ENCODE data around the gene PLA2G4F. TPM values are rescaled to one million over a fixed set of nuclear protein-coding genes. Genes with fewer than 3 reads are reported as not detected.

PLA2G4F gene
- total RNA-seq, 1 experiment from 2014 or later = 0.05 TPM

DNA sequence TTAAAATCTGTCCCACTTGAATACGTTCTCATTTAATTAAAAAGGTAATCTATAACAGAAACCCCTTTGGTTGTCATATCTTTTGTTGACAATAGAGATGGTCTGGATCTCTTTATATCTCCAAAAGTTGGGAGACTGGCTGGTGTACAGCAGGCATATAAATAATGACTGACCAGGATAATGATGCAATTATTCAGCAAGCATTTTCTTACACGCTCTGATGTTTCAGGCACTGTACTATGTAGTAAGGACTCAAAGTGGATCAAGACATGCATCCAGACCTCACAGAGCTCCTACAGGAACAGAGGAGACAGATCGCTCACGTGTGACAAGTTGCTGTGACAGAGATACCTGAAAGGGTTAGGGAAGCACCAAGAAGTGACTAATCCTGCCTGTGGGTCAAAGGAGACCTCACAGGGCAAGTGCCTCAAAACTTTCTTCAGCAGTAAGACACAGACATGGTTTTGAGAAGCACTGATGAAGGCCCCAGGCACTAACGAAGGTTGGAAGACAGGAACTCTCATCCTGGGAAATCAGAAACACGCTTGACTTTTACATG lies 26.0 kb upstream of the PLA2G4F start:
- Histone ChIP-seq H3K27ac (ENCODE audit: low read depth, low read length) (no peak overlapping the region), H3K4me1 (ENCODE audit: control insufficient read depth in 1 of 2, insufficient read depth in 2 of 2, low read length in 2 of 2) (no peaks in the 10 kb centered on the region), H3K27me3 (ENCODE audit: insufficient read depth, low read length) (no peaks in the 10 kb centered on the region), H3K4me3 (replicated peaks in 1 of 2; ENCODE audit: low read depth in 1 of 2, low read length in 2 of 2) (no peak overlapping the region), H3K79me2 (ENCODE audit: insufficient read depth, low read length) (no peaks in the 10 kb centered on the region), H3K36me3 (ENCODE audit: control insufficient read depth in 1 of 2, insufficient read depth in 2 of 2, low read length in 2 of 2) (peaks cover 11 to 27% of the 10 kb centered on the region in 2 experiments; a peak in 3 of 4 replicates), H3K9ac (ENCODE audit: low read length) (no peak overlapping the region), H2AFZ (ENCODE audit: low read depth, low read length, poor library complexity, severe bottlenecking) (no peak overlapping the region), H3K4me2 (ENCODE audit: low read length) (no peak overlapping the region), H3K9me3 (ENCODE audit: control insufficient read depth in 1 of 2, insufficient read depth in 1 of 2, low read depth in 1 of 2, low read length in 2 of 2) (no peaks in the 10 kb centered on the region), H3K9me2 (ENCODE audit: insufficient read depth) (no peaks in the 10 kb centered on the region), H4K20me1 (ENCODE audit: insufficient read depth) (no peaks in the 10 kb centered on the region)
- intact Hi-C loops (cut with micrococcal nuclease) = no loop called here
- ATAC-seq (no peak), DNase-seq (ENCODE audit: low read depth, low spot score) (no peak)
- POLR2A ChIA-PET = no interaction called here
- BruUV-seq (replicated peaks) = no TSS peak
- CTCF ChIA-PET = no interaction called here
- RAD21 ChIA-PET (ENCODE audit: low non-redundant PET in 1 of 2, low total read pairs in 2 of 2, uncharacterized antibody in 2 of 2, unreplicated experiment in 2 of 2) = no interaction called here
- TF ChIP-seq EZH2 (IDR thresholded peaks at IDR 0.05) = no peak
- no peak for TF ChIP-seq CEBPB (IDR thresholded peaks at IDR 0.05; ENCODE audit: low read depth)
- TF ChIP-seq, protein P1, sequence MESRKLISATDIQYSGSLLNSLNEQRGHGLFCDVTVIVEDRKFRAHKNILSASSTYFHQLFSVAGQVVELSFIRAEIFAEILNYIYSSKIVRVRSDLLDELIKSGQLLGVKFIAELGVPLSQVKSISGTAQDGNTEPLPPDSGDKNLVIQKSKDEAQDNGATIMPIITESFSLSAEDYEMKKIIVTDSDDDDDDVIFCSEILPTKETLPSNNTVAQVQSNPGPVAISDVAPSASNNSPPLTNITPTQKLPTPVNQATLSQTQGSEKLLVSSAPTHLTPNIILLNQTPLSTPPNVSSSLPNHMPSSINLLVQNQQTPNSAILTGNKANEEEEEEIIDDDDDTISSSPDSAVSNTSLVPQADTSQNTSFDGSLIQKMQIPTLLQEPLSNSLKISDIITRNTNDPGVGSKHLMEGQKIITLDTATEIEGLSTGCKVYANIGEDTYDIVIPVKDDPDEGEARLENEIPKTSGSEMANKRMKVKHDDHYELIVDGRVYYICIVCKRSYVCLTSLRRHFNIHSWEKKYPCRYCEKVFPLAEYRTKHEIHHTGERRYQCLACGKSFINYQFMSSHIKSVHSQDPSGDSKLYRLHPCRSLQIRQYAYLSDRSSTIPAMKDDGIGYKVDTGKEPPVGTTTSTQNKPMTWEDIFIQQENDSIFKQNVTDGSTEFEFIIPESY (IDR thresholded peaks at IDR 0.05; ENCODE audit: extremely low read depth, insufficient replicate concordance, low read length) = no peak

DNA sequence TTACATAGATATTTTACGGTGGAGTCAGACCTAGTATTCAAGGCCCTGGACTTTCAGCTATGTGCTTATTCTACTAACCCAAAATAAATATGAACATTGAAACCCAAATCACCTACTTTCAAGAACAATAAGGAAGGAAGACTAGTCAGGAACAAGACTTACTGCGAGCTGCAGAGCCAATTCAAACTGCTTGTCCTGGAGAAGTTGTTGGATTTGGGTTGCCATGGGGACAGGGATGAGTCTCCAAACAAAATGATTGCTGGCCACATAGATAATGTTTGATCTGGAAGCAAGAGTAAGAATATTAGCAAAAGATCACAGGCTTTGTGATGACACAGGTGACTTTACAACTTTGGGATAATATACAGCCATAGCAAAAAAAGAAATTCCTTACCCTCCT lies 21.6 kb upstream of the PLA2G4F start:
- POLR2A ChIA-PET = no interaction called here
- DNase-seq (ENCODE audit: low read depth, low spot score) = no peak
- H3K27ac ChIP-seq (ENCODE audit: low read depth, low read length) = no peak overlapping the region
- H3K9ac ChIP-seq (ENCODE audit: low read length) = no peak overlapping the region
- H3K4me1 ChIP-seq (ENCODE audit: control insufficient read depth in 1 of 2, insufficient read depth in 2 of 2, low read length in 2 of 2) = no peaks in the 10 kb centered on the region
- no peaks in the 10 kb centered on the region for H3K79me2 ChIP-seq (ENCODE audit: insufficient read depth, low read length)
- intact Hi-C loops (cut with micrococcal nuclease) = no loop called here
- H2AFZ ChIP-seq (ENCODE audit: low read depth, low read length, poor library complexity, severe bottlenecking) = no peak overlapping the region
- no peaks in the 10 kb centered on the region for H4K20me1 ChIP-seq (ENCODE audit: insufficient read depth)
- peaks cover 0 to 19% of the 10 kb centered on the region in 2 experiments; a peak in 3 of 4 replicates for H3K36me3 ChIP-seq (ENCODE audit: control insufficient read depth in 1 of 2, insufficient read depth in 2 of 2, low read length in 2 of 2)
- CTCF ChIA-PET = no interaction called here
- no peak overlapping the region for H3K4me2 ChIP-seq (ENCODE audit: low read length)
- no peaks in the 10 kb centered on the region for H3K9me3 ChIP-seq (ENCODE audit: control insufficient read depth in 1 of 2, insufficient read depth in 1 of 2, low read depth in 1 of 2, low read length in 2 of 2)
- RAD21 ChIA-PET (ENCODE audit: low non-redundant PET in 1 of 2, low total read pairs in 2 of 2, uncharacterized antibody in 2 of 2, unreplicated experiment in 2 of 2) = no interaction called here
- no peak for ATAC-seq
- no TSS peak for BruUV-seq (replicated peaks)
- H3K27me3 ChIP-seq (ENCODE audit: insufficient read depth, low read length) = no peaks in the 10 kb centered on the region
- no peak overlapping the region for H3K4me3 ChIP-seq (replicated peaks in 1 of 2; ENCODE audit: low read depth in 1 of 2, low read length in 2 of 2)
- H3K9me2 ChIP-seq (ENCODE audit: insufficient read depth) = no peaks in the 10 kb centered on the region
- TF ChIP-seq RAD21 (IDR thresholded peaks at IDR 0.05; ENCODE audit: low read depth) = no peak
- no peak for TF ChIP-seq ZFX (IDR thresholded peaks at IDR 0.05)
- TF ChIP-seq, protein P2, sequence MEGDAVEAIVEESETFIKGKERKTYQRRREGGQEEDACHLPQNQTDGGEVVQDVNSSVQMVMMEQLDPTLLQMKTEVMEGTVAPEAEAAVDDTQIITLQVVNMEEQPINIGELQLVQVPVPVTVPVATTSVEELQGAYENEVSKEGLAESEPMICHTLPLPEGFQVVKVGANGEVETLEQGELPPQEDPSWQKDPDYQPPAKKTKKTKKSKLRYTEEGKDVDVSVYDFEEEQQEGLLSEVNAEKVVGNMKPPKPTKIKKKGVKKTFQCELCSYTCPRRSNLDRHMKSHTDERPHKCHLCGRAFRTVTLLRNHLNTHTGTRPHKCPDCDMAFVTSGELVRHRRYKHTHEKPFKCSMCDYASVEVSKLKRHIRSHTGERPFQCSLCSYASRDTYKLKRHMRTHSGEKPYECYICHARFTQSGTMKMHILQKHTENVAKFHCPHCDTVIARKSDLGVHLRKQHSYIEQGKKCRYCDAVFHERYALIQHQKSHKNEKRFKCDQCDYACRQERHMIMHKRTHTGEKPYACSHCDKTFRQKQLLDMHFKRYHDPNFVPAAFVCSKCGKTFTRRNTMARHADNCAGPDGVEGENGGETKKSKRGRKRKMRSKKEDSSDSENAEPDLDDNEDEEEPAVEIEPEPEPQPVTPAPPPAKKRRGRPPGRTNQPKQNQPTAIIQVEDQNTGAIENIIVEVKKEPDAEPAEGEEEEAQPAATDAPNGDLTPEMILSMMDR (IDR thresholded peaks at IDR 0.05 in 2 of 3, conservative IDR thresholded peaks at IDR 0.05 in 1 of 3; ENCODE audit: borderline replicate concordance in 1 of 3, insufficient read depth in 1 of 3, low read depth in 2 of 3, low read length in 2 of 3) = no peak
- TF ChIP-seq, protein P1 (IDR thresholded peaks at IDR 0.05; ENCODE audit: extremely low read depth, insufficient replicate concordance, low read length) = no peak
- no peak for TF ChIP-seq POLR2AphosphoS5 (IDR thresholded peaks at IDR 0.05; ENCODE audit: low read depth, low read length)
- TF ChIP-seq ELF1 (IDR thresholded peaks at IDR 0.05; ENCODE audit: borderline replicate concordance, low read depth) = no peak
- TF ChIP-seq EGR1 (IDR thresholded peaks at IDR 0.05; ENCODE audit: low read depth) = no peak
- TF ChIP-seq ZNF274 (IDR thresholded peaks at IDR 0.05; ENCODE audit: low read depth, low read length) = no peak

Data from HCT116 (cell line).